Activated T-helper 17 cell treated with anti-CD3 and anti-CD28 coated beads, Interleukin-2, amount 50 U/mL, for 72 hours (primary cell): Measurements from ENCODE around the gene ADARB2. TPM values are rescaled to one million over a fixed set of nuclear protein-coding genes. Genes with fewer than 3 reads are reported as not detected.

Source experiments
- ATAC-seq: fragments of 150-1000 bp; cut with Tn5 transposase; replicated peaks from 2 replicates; pipeline ENCODE4 v1.10.0; 2021; ENCODE audit warnings: mild to moderate bottlenecking, moderate library complexity
- H3K27ac Mint-ChIP-seq: one replicate; pipeline ENCODE4 v1.8.0; 2022; ENCODE audit warnings: mixed read lengths
- H3K27me3 Mint-ChIP-seq: one replicate; pipeline ENCODE4 v1.8.0; 2022; ENCODE audit warnings: mixed read lengths
- H3K36me3 Mint-ChIP-seq: one replicate; pipeline ENCODE4 v1.8.0; 2022; ENCODE audit warnings: low read depth, mild to moderate bottlenecking, mixed read lengths
- H3K4me1 Mint-ChIP-seq: one replicate; pipeline ENCODE4 v1.8.0; 2022; ENCODE audit warnings: mixed read lengths
- H3K4me3 Mint-ChIP-seq: one replicate; pipeline ENCODE4 v1.8.0; 2022; ENCODE audit warnings: mild to moderate bottlenecking, mixed read lengths
- H3K9me3 Mint-ChIP-seq: one replicate; pipeline ENCODE4 v1.8.0; 2022; ENCODE audit warnings: mixed read lengths
- total RNA-seq, 2 donors: library from RNA; stranded (reverse); gene quantifications; one replicate each; pipeline ENCODE4 v1.2.3, GENCODE V29; 2022

ADARB2 gene
- total RNA-seq, 2 donors from 2014 or later, result not detected

GRCh38 chr10:1316121-1316808, 421.1 kb downstream of the ADARB2 start:
- H3K4me1 Mint-ChIP-seq, result no peaks in the 10 kb centered on the region
- no peaks in the 10 kb centered on the region for H3K9me3 Mint-ChIP-seq
- no peaks in the 10 kb centered on the region for H3K36me3 Mint-ChIP-seq
- H3K27me3 Mint-ChIP-seq, result peaks cover 26% of the 10 kb centered on the region
- H3K27ac Mint-ChIP-seq, result no peak overlapping the region
- H3K4me3 Mint-ChIP-seq, result no peak overlapping the region
- no peak for ATAC-seq

- Mint-ChIP-seq H3K27me3 (peaks cover 20% of the 10 kb centered on the region), H3K27ac (no peak overlapping the region), H3K4me3 (no peak overlapping the region), H3K4me1 (no peaks in the 10 kb centered on the region), H3K36me3 (no peaks in the 10 kb centered on the region), H3K9me3 (no peaks in the 10 kb centered on the region)
- no peak for ATAC-seq
These were observed 422.1 kb downstream of the ADARB2 start for GRCh38 chr10:1315178-1315577.

GRCh38 chr10:1311726-1312125, 425.6 kb downstream of the ADARB2 start:
- H3K4me1 Mint-ChIP-seq, result no peaks in the 10 kb centered on the region
- no peaks in the 10 kb centered on the region for H3K9me3 Mint-ChIP-seq
- no peak overlapping the region for H3K27ac Mint-ChIP-seq
- no peaks in the 10 kb centered on the region for H3K36me3 Mint-ChIP-seq
- no peak overlapping the region for H3K4me3 Mint-ChIP-seq
- ATAC-seq, result no peak
- peaks cover 4% of the 10 kb centered on the region for H3K27me3 Mint-ChIP-seq

- no peak overlapping the region for H3K27ac Mint-ChIP-seq
- no peaks in the 10 kb centered on the region for H3K9me3 Mint-ChIP-seq
- H3K4me1 Mint-ChIP-seq, result no peaks in the 10 kb centered on the region
- H3K27me3 Mint-ChIP-seq, result peaks cover 4% of the 10 kb centered on the region
- ATAC-seq, result no peak
- H3K4me3 Mint-ChIP-seq, result no peak overlapping the region
- no peaks in the 10 kb centered on the region for H3K36me3 Mint-ChIP-seq
These were observed 427.0 kb downstream of the ADARB2 start for GRCh38 chr10:1310271-1310789.

GRCh38 chr10:1309617-1310270, 427.6 kb downstream of the ADARB2 start:
- H3K27ac Mint-ChIP-seq, result no peak overlapping the region
- no peak for ATAC-seq
- no peaks in the 10 kb centered on the region for H3K9me3 Mint-ChIP-seq
- H3K4me1 Mint-ChIP-seq, result no peaks in the 10 kb centered on the region
- no peaks in the 10 kb centered on the region for H3K36me3 Mint-ChIP-seq
- no peak overlapping the region for H3K4me3 Mint-ChIP-seq
- H3K27me3 Mint-ChIP-seq, result peaks cover 4% of the 10 kb centered on the region

- Mint-ChIP-seq H3K4me3 (no peak overlapping the region), H3K9me3 (no peaks in the 10 kb centered on the region), H3K27me3 (peaks cover 3% of the 10 kb centered on the region), H3K27ac (no peak overlapping the region), H3K4me1 (no peaks in the 10 kb centered on the region), H3K36me3 (no peaks in the 10 kb centered on the region)
- ATAC-seq, result no peak
These were observed 428.2 kb downstream of the ADARB2 start for GRCh38 chr10:1308962-1309616.

GRCh38 chr10:1308173-1308961, 429.0 kb downstream of the ADARB2 start:
- H3K27ac Mint-ChIP-seq, result no peak overlapping the region
- ATAC-seq, result no peak
- H3K9me3 Mint-ChIP-seq, result no peaks in the 10 kb centered on the region
- no peaks in the 10 kb centered on the region for H3K4me1 Mint-ChIP-seq
- no peaks in the 10 kb centered on the region for H3K36me3 Mint-ChIP-seq
- H3K27me3 Mint-ChIP-seq, result no peaks in the 10 kb centered on the region
- H3K4me3 Mint-ChIP-seq, result no peak overlapping the region

GRCh38 chr10:1301143-1301542, 436.2 kb downstream of the ADARB2 start:
- no peaks in the 10 kb centered on the region for H3K36me3 Mint-ChIP-seq

GRCh38 chr10:1300218-1300617, 437.1 kb downstream of the ADARB2 start:
- H3K9me3 Mint-ChIP-seq, result no peaks in the 10 kb centered on the region
- H3K27ac Mint-ChIP-seq, result no peak overlapping the region
- peaks cover 26% of the 10 kb centered on the region for H3K27me3 Mint-ChIP-seq
- no peaks in the 10 kb centered on the region for H3K36me3 Mint-ChIP-seq
- H3K4me1 Mint-ChIP-seq, result peaks cover 3% of the 10 kb centered on the region
- no peak for ATAC-seq
- no peak overlapping the region for H3K4me3 Mint-ChIP-seq

More at GRCh38 chr10:1301143-1301542, 436.2 kb downstream of the ADARB2 start:
- Mint-ChIP-seq H3K9me3 (no peaks in the 10 kb centered on the region), H3K4me1 (peaks cover 3% of the 10 kb centered on the region), H3K27me3 (peaks cover 26% of the 10 kb centered on the region), H3K27ac (no peak overlapping the region), H3K4me3 (no peak overlapping the region)
- no peak for ATAC-seq

GRCh38 chr10:1299041-1299726, 438.1 kb downstream of the ADARB2 start:
- Mint-ChIP-seq H3K36me3 (no peaks in the 10 kb centered on the region), H3K27ac (no peak overlapping the region), H3K27me3 (peaks cover 34% of the 10 kb centered on the region), H3K4me1 (peaks cover 3% of the 10 kb centered on the region), H3K9me3 (no peaks in the 10 kb centered on the region), H3K4me3 (no peak overlapping the region)
- ATAC-seq, result no peak

GRCh38 chr10:1297566-1298301, 439.6 kb downstream of the ADARB2 start:
- Mint-ChIP-seq H3K4me3 (no peak overlapping the region), H3K36me3 (no peaks in the 10 kb centered on the region), H3K4me1 (peaks cover 3% of the 10 kb centered on the region), H3K9me3 (no peaks in the 10 kb centered on the region), H3K27me3 (peaks cover 34% of the 10 kb centered on the region), H3K27ac (no peak overlapping the region)
- no peak for ATAC-seq

GRCh38 chr10:1295756-1296480, 441.4 kb downstream of the ADARB2 start:
- Mint-ChIP-seq H3K4me1 (peaks cover 3% of the 10 kb centered on the region), H3K4me3 (no peak overlapping the region), H3K27me3 (peaks cover 35% of the 10 kb centered on the region), H3K9me3 (no peaks in the 10 kb centered on the region), H3K36me3 (no peaks in the 10 kb centered on the region), H3K27ac (no peak overlapping the region)
- ATAC-seq, result no peak

- peaks cover 25% of the 10 kb centered on the region for H3K27me3 Mint-ChIP-seq
These were observed 442.6 kb downstream of the ADARB2 start for GRCh38 chr10:1294748-1295147.

More at GRCh38 chr10:1294748-1295147, 442.6 kb downstream of the ADARB2 start:
- Mint-ChIP-seq H3K4me3 (no peak overlapping the region), H3K27ac (no peak overlapping the region), H3K4me1 (peaks cover 3% of the 10 kb centered on the region), H3K36me3 (no peaks in the 10 kb centered on the region), H3K9me3 (no peaks in the 10 kb centered on the region)
- ATAC-seq, result no peak
